Keratinocyte (primary cell): Measurements from ENCODE around the gene SNX13. TPM values are rescaled to one million over a fixed set of nuclear protein-coding genes. Genes with fewer than 3 reads are reported as not detected.

Experiments used
- DNase-seq: peaks from one replicate; pipeline ENCODE4 v3.0.0-alpha.2; 2011; ENCODE audit warnings: low read depth, missing footprints, low spot score
- FAIRE-seq: peaks from 2 replicates; lab custom pipeline; 2011; peaks lifted over from hg19 to GRCh38; lab: Jason Lieb, UNC
- H2AFZ ChIP-seq: 2 replicates; pipeline ENCODE4 v1.6.0; 2012; ENCODE audit warnings: low read length, control low read depth, inconsistent platforms; ENCODE audit not compliant: control insufficient read depth
- H3K27ac ChIP-seq: 2 replicates; pipeline ENCODE4 v1.5.1; 2011; ENCODE audit warnings: low read length; ENCODE audit not compliant: control insufficient read depth, insufficient read depth
- H3K27me3 ChIP-seq: 3 replicates; pipeline ENCODE4 v1.6.0; 2011; ENCODE audit warnings: low read length; ENCODE audit not compliant: control insufficient read depth, insufficient read depth; ENCODE audit errors: extremely low read depth
- H3K36me3 ChIP-seq, 2 experiments: 2 replicates in 1 of 2; 3 replicates in 1 of 2; pipeline ENCODE4 v1.5.1; 2011; ENCODE audit warnings: low read length in 2 of 2, mild to moderate bottlenecking in 1 of 2; ENCODE audit not compliant: control insufficient read depth in 2 of 2, insufficient read depth in 2 of 2; ENCODE audit errors: extremely low read depth in 1 of 2
- H3K4me1 ChIP-seq: 3 replicates; pipeline ENCODE4 v1.5.1; 2011; ENCODE audit warnings: low read length; ENCODE audit not compliant: control insufficient read depth, insufficient read depth; ENCODE audit errors: extremely low read depth
- H3K4me2 ChIP-seq: 3 replicates; pipeline ENCODE4 v1.6.0; 2011; ENCODE audit warnings: low read depth, low read length; ENCODE audit not compliant: control insufficient read depth, insufficient read depth; ENCODE audit errors: extremely low read depth
- H3K4me3 ChIP-seq, 3 experiments: fragments of 200-600 bp in 1 of 3; sonication (generic) in 1 of 3; 2 replicates in 2 of 3; 3 replicates in 1 of 3; pipeline ENCODE4 v1.5.1; 2011 to 2016; ENCODE audit warnings: low read length in 3 of 3, mild to moderate bottlenecking in 3 of 3, control low read depth in 2 of 3, inconsistent platforms in 1 of 3, low read depth in 1 of 3, mixed read lengths in 1 of 3, mixed run types in 1 of 3, moderate library complexity in 1 of 3; ENCODE audit not compliant: control insufficient read depth in 2 of 3, insufficient read depth in 2 of 3; ENCODE audit errors: extremely low read depth in 1 of 3
- H3K79me2 ChIP-seq: 2 replicates; pipeline ENCODE4 v1.6.0; 2012; ENCODE audit warnings: low read length; ENCODE audit not compliant: control insufficient read depth, insufficient read depth
- H3K9ac ChIP-seq: 3 replicates; pipeline ENCODE4 v1.6.0; 2011; ENCODE audit warnings: low read length; ENCODE audit not compliant: control insufficient read depth, insufficient read depth; ENCODE audit errors: extremely low read depth
- H3K9me1 ChIP-seq: 3 replicates; pipeline ENCODE4 v1.6.0; 2011; ENCODE audit warnings: low read length; ENCODE audit not compliant: control insufficient read depth, insufficient read depth; ENCODE audit errors: extremely low read depth
- H3K9me3 ChIP-seq: 2 replicates; pipeline ENCODE4 v1.5.1; 2012; ENCODE audit warnings: low read depth, low read length; ENCODE audit not compliant: control insufficient read depth
- H4K20me1 ChIP-seq: 3 replicates; pipeline ENCODE4 v1.6.0; 2011; ENCODE audit warnings: low read length; ENCODE audit not compliant: control insufficient read depth, insufficient read depth; ENCODE audit errors: extremely low read depth
- EZH2 ChIP-seq: IDR thresholded peaks from one replicate; pipeline ENCODE4 v1.6.1; 2012; ENCODE audit warnings: inconsistent platforms, mild to moderate bottlenecking, low read length, moderate library complexity
- dilution Hi-C: fragments of 300-500 bp; cut with MboI; formaldehyde crosslinking; loops from one replicate; pipeline ENCODE4 v1.7.0; 2020; ENCODE audit warnings: low sequenced_read_pairs; ENCODE audit not compliant: extremely low pct_ligation_motif_present
- polyA plus RNA-seq, 5 experiments: library from polyadenylated mRNA; depleted of rRNA in 3 of 5; stranded (reverse) in 3 of 5; stranded (forward) in 1 of 5; unstranded in 1 of 5; fragments of >200 nt; gene quantifications; 1 replicate in 1 of 5; 2 replicates in 3 of 5; 3 replicates in 1 of 5; pipeline versions ENCODE4 v1.2.1 to v1.2.3, GENCODE V29; 2011 to 2012; ENCODE audit warnings: missing spikeins in 2 of 5, low read depth in 1 of 5, low replicate concordance in 1 of 5
- TF ChIP-seq, protein P1 (sequence below), 3 experiments: IDR thresholded peaks in 1 of 3; conservative IDR thresholded peaks in 1 of 3; optimal IDR thresholded peaks in 1 of 3; 2 replicates in 2 of 3; 3 replicates in 1 of 3; pipeline versions ENCODE3 to v1.5.1; 2011; ENCODE audit warnings: low read length in 3 of 3, mild to moderate bottlenecking in 3 of 3, moderate library complexity in 2 of 3, control low read depth in 1 of 3, inconsistent platforms in 1 of 3; ENCODE audit not compliant: insufficient read depth in 2 of 3; ENCODE audit errors: extremely low read depth in 1 of 3

Gene SNX13
- polyA plus RNA-seq, 1 donor (not counting 4 experiments of a cell fraction or from before 2014, with no cell fraction given) = 22.6 TPM

DNA sequence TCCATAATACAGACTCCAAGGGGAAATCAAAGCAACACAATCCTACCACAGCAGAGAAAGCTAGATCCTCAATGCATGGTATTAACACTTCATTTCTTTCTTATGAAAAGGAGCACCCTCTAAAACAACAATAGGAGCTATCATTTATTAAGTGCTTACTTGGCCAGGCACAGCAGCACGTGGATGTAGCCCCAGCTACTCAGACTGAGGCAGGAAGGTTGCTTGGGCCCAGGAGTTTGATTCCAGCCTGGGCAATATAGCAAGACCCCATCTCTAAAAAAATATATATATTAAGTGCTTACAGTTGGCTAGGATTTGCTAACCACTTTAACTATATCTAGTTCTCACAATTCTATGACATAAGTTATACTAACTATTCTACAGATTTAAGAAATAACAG is 12.2 kb downstream of the SNX13 start:
- Histone ChIP-seq H3K36me3 (no peaks in the 10 kb centered on the region), H2AFZ (no peak overlapping the region), H3K27me3 (no peaks in the 10 kb centered on the region), H3K9me3 (no peaks in the 10 kb centered on the region), H4K20me1 (peaks cover 4% of the 10 kb centered on the region), H3K27ac (no peak overlapping the region), H3K4me3 (no peak overlapping the region), H3K9ac (no peak overlapping the region), H3K9me1 (no peaks in the 10 kb centered on the region), H3K4me2 (no peak overlapping the region), H3K79me2 (peaks cover 87% of the 10 kb centered on the region), H3K4me1 (no peaks in the 10 kb centered on the region)
- DNase-seq = no peak
- no peak for TF ChIP-seq EZH2
- TF ChIP-seq, protein P1, sequence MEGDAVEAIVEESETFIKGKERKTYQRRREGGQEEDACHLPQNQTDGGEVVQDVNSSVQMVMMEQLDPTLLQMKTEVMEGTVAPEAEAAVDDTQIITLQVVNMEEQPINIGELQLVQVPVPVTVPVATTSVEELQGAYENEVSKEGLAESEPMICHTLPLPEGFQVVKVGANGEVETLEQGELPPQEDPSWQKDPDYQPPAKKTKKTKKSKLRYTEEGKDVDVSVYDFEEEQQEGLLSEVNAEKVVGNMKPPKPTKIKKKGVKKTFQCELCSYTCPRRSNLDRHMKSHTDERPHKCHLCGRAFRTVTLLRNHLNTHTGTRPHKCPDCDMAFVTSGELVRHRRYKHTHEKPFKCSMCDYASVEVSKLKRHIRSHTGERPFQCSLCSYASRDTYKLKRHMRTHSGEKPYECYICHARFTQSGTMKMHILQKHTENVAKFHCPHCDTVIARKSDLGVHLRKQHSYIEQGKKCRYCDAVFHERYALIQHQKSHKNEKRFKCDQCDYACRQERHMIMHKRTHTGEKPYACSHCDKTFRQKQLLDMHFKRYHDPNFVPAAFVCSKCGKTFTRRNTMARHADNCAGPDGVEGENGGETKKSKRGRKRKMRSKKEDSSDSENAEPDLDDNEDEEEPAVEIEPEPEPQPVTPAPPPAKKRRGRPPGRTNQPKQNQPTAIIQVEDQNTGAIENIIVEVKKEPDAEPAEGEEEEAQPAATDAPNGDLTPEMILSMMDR (optimal IDR thresholded peaks at IDR 0.05 in 1 of 3, IDR thresholded peaks at IDR 0.05 in 1 of 3, conservative IDR thresholded peaks at IDR 0.05 in 1 of 3; ENCODE audit: extremely low read depth in 1 of 3, insufficient read depth in 2 of 3, low read length in 3 of 3) = no peak
- dilution Hi-C loops = no loop called here
- FAIRE-seq = no peak

DNA sequence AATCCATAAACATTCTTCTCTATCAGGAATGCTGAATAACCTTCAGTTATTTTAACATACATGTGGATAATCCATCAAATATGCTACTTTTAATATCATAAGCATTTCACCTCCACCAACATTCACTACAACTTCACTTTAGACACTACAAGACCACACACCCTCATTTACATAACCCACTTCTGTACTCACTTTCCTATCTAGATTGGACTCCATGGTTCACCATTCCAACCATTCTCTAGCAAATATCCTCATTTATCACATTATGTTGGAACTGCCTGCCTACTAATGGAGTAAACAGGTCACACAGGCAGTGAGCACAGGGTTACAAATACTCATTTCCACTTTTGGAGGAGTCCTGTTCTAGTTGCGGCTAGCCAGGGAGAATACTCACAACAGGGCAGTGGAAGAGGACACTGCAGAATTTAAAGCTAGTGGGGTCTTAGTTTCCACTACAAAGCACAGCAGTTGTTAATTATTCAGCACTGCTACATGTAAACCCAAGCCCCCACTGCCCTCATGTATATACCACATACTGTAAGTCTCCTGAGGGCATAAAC is 18.4 kb downstream of the SNX13 start:
- H2AFZ ChIP-seq = no peak overlapping the region
- no peaks in the 10 kb centered on the region for H3K9me1 ChIP-seq
- no peaks in the 10 kb centered on the region for H4K20me1 ChIP-seq
- H3K4me2 ChIP-seq = no peak overlapping the region
- peaks cover 75% of the 10 kb centered on the region for H3K79me2 ChIP-seq
- no peaks in the 10 kb centered on the region for H3K9me3 ChIP-seq
- H3K4me3 ChIP-seq = no peak overlapping the region
- no peaks in the 10 kb centered on the region for H3K36me3 ChIP-seq
- no peak for DNase-seq
- dilution Hi-C loops = no loop called here
- no peak overlapping the region for H3K9ac ChIP-seq
- H3K27me3 ChIP-seq = no peaks in the 10 kb centered on the region
- FAIRE-seq = no peak
- H3K4me1 ChIP-seq = no peaks in the 10 kb centered on the region
- H3K27ac ChIP-seq = no peak overlapping the region
- no peak for TF ChIP-seq EZH2
- TF ChIP-seq, protein P1 (optimal IDR thresholded peaks at IDR 0.05 in 1 of 3, IDR thresholded peaks at IDR 0.05 in 1 of 3, conservative IDR thresholded peaks at IDR 0.05 in 1 of 3; ENCODE audit: extremely low read depth in 1 of 3, insufficient read depth in 2 of 3, low read length in 3 of 3) = no peak
